Mesodermal cell (in vitro differentiated cells): Measurements from ENCODE around the gene SMIM27.
"Not testable (repeated sequence)": the region's sequence is repeated elsewhere in the genome, so short reads cannot be mapped to it uniquely, and the experiment has no call there.

Source experiments
- H3K27ac ChIP-seq: 2 replicates; pipeline ENCODE4 v1.7.0; 2013; ENCODE audit warnings: mild to moderate bottlenecking, low read depth, low read length, moderate library complexity; ENCODE audit not compliant: severe bottlenecking
- H3K36me3 ChIP-seq: 2 replicates; pipeline ENCODE4 v1.7.1; 2013; ENCODE audit warnings: mild to moderate bottlenecking, low read length, moderate library complexity; ENCODE audit not compliant: control insufficient read depth, insufficient read depth
- H3K4me1 ChIP-seq: one replicate; pipeline ENCODE4 v1.7.1; 2013; ENCODE audit warnings: mild to moderate bottlenecking, low read length; ENCODE audit not compliant: insufficient read depth, control insufficient read depth, poor library complexity, severe bottlenecking
- H3K4me3 ChIP-seq: 2 replicates; pipeline ENCODE4 v1.7.0; 2013; ENCODE audit warnings: low read length, control low read depth, mild to moderate bottlenecking; ENCODE audit not compliant: insufficient read depth, poor library complexity, severe bottlenecking; ENCODE audit errors: extremely low read depth
- H3K9me3 ChIP-seq: 2 replicates; pipeline ENCODE4 v1.7.1; 2013; ENCODE audit warnings: mild to moderate bottlenecking, low read length, moderate library complexity; ENCODE audit not compliant: control insufficient read depth
- WGBS, 2 experiments: methylation state at CpG; one replicate each; pipeline ENCODE4 v1.1.5; 2013; ENCODE audit warnings: missing lambda C conversion rate in 2 of 2; ENCODE audit not compliant: insufficient coverage in 2 of 2; 5-methylcytosine and 5-hydroxymethylcytosine counted together

SMIM27 gene

GRCh38 chr9:32526041-32526706 is 26.0 kb upstream of the SMIM27 start, which contains the start of gene RIGI:
Gene RIGI, minus strand, starts transcription at chr9:32526196. Its CDS starts 30 bp downstream, at chr9:32526166.
- H3K36me3 ChIP-seq, result no peaks in the 10 kb centered on the region
- H3K27ac ChIP-seq, result peak within 1 kb of the TSS; percentile 76
- peak within 1 kb of the TSS; percentile 56 for H3K4me3 ChIP-seq
- peaks cover 7% of the 10 kb centered on the region for H3K4me1 ChIP-seq
- no peaks in the 10 kb centered on the region for H3K9me3 ChIP-seq
- 1 to 2% methylated on average over 19 to 27 of the region's 37 CpGs for WGBS, 2 experiments

- no CpG with 5 or more reads among the region's 2 CpGs for WGBS, 2 experiments
- Histone ChIP-seq H3K4me1 (peaks cover 7% of the 10 kb centered on the region), H3K27ac (no peak overlapping the region), H3K36me3 (no peaks in the 10 kb centered on the region), H3K4me3 (peak overlapping the region; percentile 56), H3K9me3 (no peaks in the 10 kb centered on the region)
These were observed 25.4 kb upstream of the SMIM27 start for GRCh38 chr9:32526707-32527048.

GRCh38 chr9:32533336-32533735 is 18.8 kb upstream of the SMIM27 start:
- H3K4me1 ChIP-seq, result no peaks in the 10 kb centered on the region
- WGBS, 2 experiments, result 91 to 92% methylated on average over 3 of the region's 6 CpGs
- H3K27ac ChIP-seq, result no peak overlapping the region
- H3K36me3 ChIP-seq, result peaks cover 6% of the 10 kb centered on the region
- no peak overlapping the region for H3K4me3 ChIP-seq
- H3K9me3 ChIP-seq, result no peaks in the 10 kb centered on the region

GRCh38 chr9:32533816-32534215 is 18.3 kb upstream of the SMIM27 start:
- H3K4me1 ChIP-seq, result no peaks in the 10 kb centered on the region
- H3K36me3 ChIP-seq, result peaks cover 9% of the 10 kb centered on the region
- H3K4me3 ChIP-seq, result no peak overlapping the region
- 94 to 97% methylated on average over 3 to 4 of the region's 4 CpGs for WGBS, 2 experiments
- no peaks in the 10 kb centered on the region for H3K9me3 ChIP-seq
- H3K27ac ChIP-seq, result no peak overlapping the region

- no peaks in the 10 kb centered on the region for H3K9me3 ChIP-seq
- H3K27ac ChIP-seq, result no peak overlapping the region
- H3K4me1 ChIP-seq, result no peaks in the 10 kb centered on the region
- 92 to 100% methylated on average over 3 of the region's 4 CpGs for WGBS, 2 experiments
- H3K36me3 ChIP-seq, result peaks cover 53% of the 10 kb centered on the region
- H3K4me3 ChIP-seq, result no peak overlapping the region
These were observed 9.1 kb upstream of the SMIM27 start for GRCh38 chr9:32543047-32543446.

GRCh38 chr9:32545884-32546283 is 6.2 kb upstream of the SMIM27 start:
- H3K4me1 ChIP-seq, result no peaks in the 10 kb centered on the region
- H3K9me3 ChIP-seq, result no peaks in the 10 kb centered on the region
- H3K27ac ChIP-seq, result no peak overlapping the region
- H3K4me3 ChIP-seq, result no peak overlapping the region
- peaks cover 50% of the 10 kb centered on the region for H3K36me3 ChIP-seq
- WGBS, 2 experiments, result no CpG with 5 or more reads among the region's 1 CpG

- WGBS, 2 experiments, result 97 to 99% methylated on average over 15 to 17 of the region's 20 CpGs
- H3K9me3 ChIP-seq, H3K4me1 ChIP-seq, H3K27ac ChIP-seq, H3K4me3 ChIP-seq: not testable (repeated sequence)
- H3K36me3 ChIP-seq, result peaks cover 29% of the 10 kb centered on the region
These were observed 3.9 kb upstream of the SMIM27 start for GRCh38 chr9:32548213-32548612.

GRCh38 chr9:32550150-32550561 is 2.0 kb upstream of the SMIM27 start:
- H3K36me3 ChIP-seq, result peaks cover 19% of the 10 kb centered on the region
- no peaks in the 10 kb centered on the region for H3K9me3 ChIP-seq
- peak overlapping the region; percentile 93 for H3K27ac ChIP-seq
- H3K4me1 ChIP-seq, result no peaks in the 10 kb centered on the region
- WGBS, 2 experiments, result 1 to 5% methylated on average over 6 to 8 of the region's 10 CpGs
- peak overlapping the region; percentile 77 for H3K4me3 ChIP-seq

- Histone ChIP-seq H3K4me1 (no peaks in the 10 kb centered on the region), H3K27ac (peak overlapping the region; percentile 93), H3K9me3 (no peaks in the 10 kb centered on the region), H3K4me3 (peak overlapping the region; percentile 77), H3K36me3 (peaks cover 19% of the 10 kb centered on the region)
- WGBS, 2 experiments, result 0% methylated on average over 64 to 66 of the region's 75 CpGs
These were observed 1.4 kb upstream of the SMIM27 start for GRCh38 chr9:32550562-32551275.

GRCh38 chr9:32551276-32552051 is 663 bp upstream of the SMIM27 start:
- Histone ChIP-seq H3K27ac (peak overlapping the region; percentile 93), H3K9me3 (no peaks in the 10 kb centered on the region), H3K4me3 (peak overlapping the region; percentile 77), H3K36me3 (peaks cover 19% of the 10 kb centered on the region), H3K4me1 (no peaks in the 10 kb centered on the region)
- 0% methylated on average over 25 of the region's 36 CpGs for WGBS, 2 experiments
